Measurements from ENCODE around the gene SCTR.

Gene SCTR

GRCh38 chr2:119442226-119442619, 82.1 kb downstream of the SCTR start:
- no peak overlapping the region for H3K27ac Mint-ChIP-seq
- no peak for DNase-seq
- TF ChIP-seq CTCF (IDR thresholded peaks at IDR 0.05), result no peak
- no peaks in the 10 kb centered on the region for H3K27me3 Mint-ChIP-seq (ENCODE audit: low read depth, poor library complexity)
- H3K9me3 Mint-ChIP-seq, result no peaks in the 10 kb centered on the region
- no peak overlapping the region for H3K4me3 Mint-ChIP-seq
- H3K4me1 Mint-ChIP-seq, result peaks cover 25% of the 10 kb centered on the region
- H3K36me3 Mint-ChIP-seq (ENCODE audit: low read depth), result peaks cover 2% of the 10 kb centered on the region

GRCh38 chr2:119441376-119442225, 82.7 kb downstream of the SCTR start:
- no peak for DNase-seq
- no peak for TF ChIP-seq CTCF (IDR thresholded peaks at IDR 0.05)
- Mint-ChIP-seq H3K27ac (no peak overlapping the region), H3K36me3 (ENCODE audit: low read depth) (peaks cover 4% of the 10 kb centered on the region), H3K4me3 (no peak overlapping the region), H3K9me3 (no peaks in the 10 kb centered on the region), H3K27me3 (ENCODE audit: low read depth, poor library complexity) (no peaks in the 10 kb centered on the region), H3K4me1 (peaks cover 18% of the 10 kb centered on the region)

- Mint-ChIP-seq H3K27me3 (ENCODE audit: low read depth, poor library complexity) (peaks cover 5% of the 10 kb centered on the region), H3K36me3 (ENCODE audit: low read depth) (peaks cover 4% of the 10 kb centered on the region), H3K9me3 (no peaks in the 10 kb centered on the region), H3K4me3 (no peak overlapping the region), H3K4me1 (peaks cover 13% of the 10 kb centered on the region), H3K27ac (no peak overlapping the region)
- TF ChIP-seq CTCF (IDR thresholded peaks at IDR 0.05), result no peak
- DNase-seq, result no peak
Observed at GRCh38 chr2:119440873-119441272, 83.4 kb downstream of the SCTR start.

GRCh38 chr2:119440501-119440870, 83.8 kb downstream of the SCTR start:
- H3K4me1 Mint-ChIP-seq, result peaks cover 16% of the 10 kb centered on the region
- no peak for DNase-seq
- no peak overlapping the region for H3K27ac Mint-ChIP-seq

GRCh38 chr2:119439574-119440500, 84.4 kb downstream of the SCTR start:
- Mint-ChIP-seq H3K9me3 (no peaks in the 10 kb centered on the region), H3K36me3 (ENCODE audit: low read depth) (peaks cover 4% of the 10 kb centered on the region), H3K27ac (no peak overlapping the region), H3K4me1 (peaks cover 22% of the 10 kb centered on the region), H3K4me3 (no peak overlapping the region), H3K27me3 (ENCODE audit: low read depth, poor library complexity) (peaks cover 6% of the 10 kb centered on the region)
- DNase-seq, result no peak
- TF ChIP-seq CTCF (IDR thresholded peaks at IDR 0.05), result no peak

More at GRCh38 chr2:119440501-119440870, 83.8 kb downstream of the SCTR start:
- no peak for TF ChIP-seq CTCF (IDR thresholded peaks at IDR 0.05)
- Mint-ChIP-seq H3K4me3 (no peak overlapping the region), H3K36me3 (ENCODE audit: low read depth) (peaks cover 4% of the 10 kb centered on the region), H3K27me3 (ENCODE audit: low read depth, poor library complexity) (peaks cover 6% of the 10 kb centered on the region), H3K9me3 (no peaks in the 10 kb centered on the region)
